Esophagus muscularis mucosa (tissue), 4 donors: ENCODE results near the gene UBTD1. TPM values are rescaled to one million over a fixed set of nuclear protein-coding genes. Genes with fewer than 3 reads are reported as not detected.
"Not testable (repeated sequence)": the region's sequence is repeated elsewhere in the genome, so short reads cannot be mapped to it uniquely, and the experiment has no call there.

Source experiments
- DNase-seq: peaks from one replicate; pipeline ENCODE4 v3.0.0-alpha.2; 2017; ENCODE audit errors: extremely low spot score
- H3K27ac ChIP-seq, 4 donors: fragments of 200-600 bp; sonication (generic); replicated peaks in 1 of 4; 1 replicate in 3 of 4; 2 replicates in 1 of 4; pipeline ENCODE4 v1.5.1; 2016 to 2019; ENCODE audit warnings: mild to moderate bottlenecking in 1 of 4
- H3K27me3 ChIP-seq, 4 donors: fragments of 200-600 bp; sonication (generic); one replicate each; pipeline versions ENCODE4 v1.5.1 to v1.6.0; 2016 to 2019
- H3K36me3 ChIP-seq, 4 donors: fragments of 200-600 bp; sonication (generic); one replicate each; pipeline ENCODE4 v1.5.1; 2016 to 2019
- H3K4me1 ChIP-seq, 4 donors: fragments of 200-600 bp; sonication (generic); one replicate each; pipeline ENCODE4 v1.5.1; 2016 to 2019
- H3K4me3 ChIP-seq, 4 donors: fragments of 200-600 bp; sonication (generic); 1 replicate in 2 of 4; 2 replicates in 2 of 4; pipeline ENCODE4 v1.5.1; 2016 to 2019; ENCODE audit warnings: mild to moderate bottlenecking in 4 of 4, moderate library complexity in 1 of 4
- H3K9me3 ChIP-seq, 4 donors: fragments of 200-600 bp; sonication (generic); 1 replicate in 3 of 4; 2 replicates in 1 of 4; pipeline ENCODE4 v1.5.1; 2016 to 2019
- EP300 ChIP-seq: sonication (generic); formaldehyde crosslinking; IDR thresholded peaks from one replicate; pipeline ENCODE4 v1.6.1; 2017; ENCODE audit warnings: antibody characterized with exemption
- POLR2A ChIP-seq: fragments of 450-650 bp; IDR thresholded peaks from one replicate; pipeline ENCODE4 v1.6.1; 2017; ENCODE audit warnings: antibody characterized with exemption, moderate library complexity, mild to moderate bottlenecking, low read depth
- POLR2AphosphoS5 ChIP-seq, 2 donors: sonication (generic); formaldehyde crosslinking; IDR thresholded peaks; one replicate each; pipeline ENCODE4 v1.6.1; 2017; ENCODE audit warnings: antibody characterized with exemption in 2 of 2
- WGBS: methylation state at CpG from one replicate; pipeline ENCODE4 v1.1.5; 2018; 5-methylcytosine and 5-hydroxymethylcytosine counted together
- intact Hi-C: fragments of 100-400 bp; cut with DNase I; formaldehyde crosslinking; loops from one replicate; pipeline ENCODE4 v1.15.1; 2023
- total RNA-seq, 4 donors: library from RNA; depleted of rRNA; stranded (reverse); fragments of >200 nt; gene quantifications; one replicate each; pipeline versions ENCODE4 v1.1.0 to v1.2.1, GENCODE V29; 2016
- TF ChIP-seq, protein P1 (sequence below), 3 experiments: fragments of 200-600 bp in 2 of 3; fragments of 450-650 bp in 1 of 3; sonication (generic) in 2 of 3; IDR thresholded peaks; one replicate each; pipeline ENCODE4 v1.5.1; 2017 to 2019; ENCODE audit warnings: antibody characterized with exemption in 3 of 3, mild to moderate bottlenecking in 2 of 3, moderate library complexity in 1 of 3

Gene UBTD1
- total RNA-seq, 4 donors from 2014 or later, result 4.2 to 18.4 (median 14.1) TPM

DNA sequence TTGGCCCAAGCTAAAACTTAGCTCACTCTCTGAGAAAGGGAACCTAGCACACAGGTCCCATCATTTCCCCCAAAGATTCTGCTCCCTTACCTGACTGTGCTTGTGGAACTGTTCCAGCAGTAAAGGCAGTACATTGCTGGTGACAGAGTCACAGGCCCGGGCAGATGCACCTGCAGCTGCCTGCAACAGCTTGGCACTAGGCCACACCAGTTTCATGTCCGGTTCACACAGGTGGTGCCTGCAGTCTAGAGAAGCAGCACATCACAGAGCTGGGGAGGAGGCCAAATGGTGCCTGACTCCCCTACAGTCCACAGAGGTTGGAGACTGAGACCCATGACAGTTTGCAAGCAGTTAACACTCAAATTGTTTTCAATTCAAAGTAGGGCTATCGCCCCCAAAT is 30.6 kb upstream of the UBTD1 start:
- H3K27ac ChIP-seq, result no peak overlapping the region
- intact Hi-C loops, result no loop called here

GRCh38 chr10:97468781-97469180 is 29.9 kb upstream of the UBTD1 start:
- DNase-seq, result not testable (repeated sequence)
- 89% methylated on average over 7 of the region's 12 CpGs for WGBS

More for the DNA sequence above, 30.6 kb upstream of the UBTD1 start:
- H3K4me1 ChIP-seq, result peaks cover 0 to 7% (median 2%) of the 10 kb centered on the region in 4 donors
- H3K36me3 ChIP-seq, result peaks cover 74 to 100% (median 89%) of the 10 kb centered on the region in 4 donors
- no peak overlapping the region for H3K4me3 ChIP-seq
- 85% methylated on average over 2 of the region's 3 CpGs for WGBS
- no peak for TF ChIP-seq POLR2AphosphoS5 (IDR thresholded peaks at IDR 0.05)
- TF ChIP-seq EP300, result no peak
- TF ChIP-seq, protein P1, sequence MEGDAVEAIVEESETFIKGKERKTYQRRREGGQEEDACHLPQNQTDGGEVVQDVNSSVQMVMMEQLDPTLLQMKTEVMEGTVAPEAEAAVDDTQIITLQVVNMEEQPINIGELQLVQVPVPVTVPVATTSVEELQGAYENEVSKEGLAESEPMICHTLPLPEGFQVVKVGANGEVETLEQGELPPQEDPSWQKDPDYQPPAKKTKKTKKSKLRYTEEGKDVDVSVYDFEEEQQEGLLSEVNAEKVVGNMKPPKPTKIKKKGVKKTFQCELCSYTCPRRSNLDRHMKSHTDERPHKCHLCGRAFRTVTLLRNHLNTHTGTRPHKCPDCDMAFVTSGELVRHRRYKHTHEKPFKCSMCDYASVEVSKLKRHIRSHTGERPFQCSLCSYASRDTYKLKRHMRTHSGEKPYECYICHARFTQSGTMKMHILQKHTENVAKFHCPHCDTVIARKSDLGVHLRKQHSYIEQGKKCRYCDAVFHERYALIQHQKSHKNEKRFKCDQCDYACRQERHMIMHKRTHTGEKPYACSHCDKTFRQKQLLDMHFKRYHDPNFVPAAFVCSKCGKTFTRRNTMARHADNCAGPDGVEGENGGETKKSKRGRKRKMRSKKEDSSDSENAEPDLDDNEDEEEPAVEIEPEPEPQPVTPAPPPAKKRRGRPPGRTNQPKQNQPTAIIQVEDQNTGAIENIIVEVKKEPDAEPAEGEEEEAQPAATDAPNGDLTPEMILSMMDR (IDR thresholded peaks at IDR 0.05), result no peak
- no peak for TF ChIP-seq POLR2A
- DNase-seq, result no peak
- H3K27me3 ChIP-seq, result no peaks in the 10 kb centered on the region
- H3K9me3 ChIP-seq, result no peaks in the 10 kb centered on the region

GRCh38 chr10:97474918-97475317 is 23.8 kb upstream of the UBTD1 start:
- Histone ChIP-seq H3K27ac (no peak overlapping the region), H3K9me3 (no peaks in the 10 kb centered on the region), H3K4me3 (no peak overlapping the region), H3K27me3 (no peaks in the 10 kb centered on the region), H3K4me1 (peaks cover 0 to 10% (median 7%) of the 10 kb centered on the region in 4 donors), H3K36me3 (peaks cover 54 to 100% (median 94%) of the 10 kb centered on the region in 4 donors)
- 97% methylated on average over 4 of the region's 4 CpGs for WGBS
- TF ChIP-seq EP300 (no peak), POLR2AphosphoS5 (IDR thresholded peaks at IDR 0.05) (no peak), POLR2A (no peak)
- TF ChIP-seq, protein P1 (IDR thresholded peaks at IDR 0.05), result no peak
- no peak for DNase-seq
- intact Hi-C loops, result no loop called here

More at GRCh38 chr10:97468781-97469180, 29.9 kb upstream of the UBTD1 start:
- H3K4me1 ChIP-seq, intact Hi-C loops, H3K9me3 ChIP-seq, H3K27me3 ChIP-seq, H3K4me3 ChIP-seq, H3K27ac ChIP-seq: not testable (repeated sequence)
- H3K36me3 ChIP-seq, result peaks cover 79 to 100% (median 92%) of the 10 kb centered on the region in 4 donors

GRCh38 chr10:97475936-97476594 is 22.7 kb upstream of the UBTD1 start:
- no peak for DNase-seq
- H3K36me3 ChIP-seq, result peaks cover 50 to 100% (median 95%) of the 10 kb centered on the region in 4 donors
- no peaks in the 10 kb centered on the region for H3K9me3 ChIP-seq
- H3K27ac ChIP-seq, result no peak overlapping the region
- intact Hi-C loops, result no loop called here
- 63% methylated on average over 2 of the region's 2 CpGs for WGBS
- H3K4me3 ChIP-seq, result no peak overlapping the region
- H3K4me1 ChIP-seq, result peaks cover 3 to 15% (median 12%) of the 10 kb centered on the region in 4 donors
- H3K27me3 ChIP-seq, result no peaks in the 10 kb centered on the region
- no peak for TF ChIP-seq EP300
- TF ChIP-seq, protein P1 (IDR thresholded peaks at IDR 0.05), result no peak
- TF ChIP-seq POLR2AphosphoS5 (IDR thresholded peaks at IDR 0.05), result no peak
- TF ChIP-seq POLR2A, result no peak

DNA sequence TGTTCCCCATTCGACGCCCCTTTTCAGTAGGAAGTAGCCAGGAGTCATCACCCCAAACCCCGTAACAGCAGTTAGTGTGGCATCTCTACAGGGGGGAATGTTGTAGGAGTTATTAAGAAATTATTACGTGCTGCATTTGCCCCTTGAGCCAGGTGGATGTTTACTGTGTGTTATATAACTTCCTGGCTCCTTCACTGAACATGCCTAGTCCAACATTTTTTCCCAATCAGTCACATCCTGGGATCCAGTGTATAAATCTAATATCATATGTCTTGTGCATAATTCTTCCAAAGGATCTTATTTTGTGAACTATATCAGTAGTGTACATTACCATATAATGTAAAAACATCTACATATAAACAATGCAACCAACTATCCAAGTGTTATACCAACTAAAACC is 19.3 kb upstream of the UBTD1 start:
- WGBS, result 83% methylated on average over 4 of the region's 4 CpGs
- H3K27ac ChIP-seq, H3K27me3 ChIP-seq, H3K4me3 ChIP-seq, DNase-seq, H3K9me3 ChIP-seq, intact Hi-C loops: not testable (repeated sequence)
- Histone ChIP-seq H3K4me1 (peaks cover 3 to 29% (median 27%) of the 10 kb centered on the region in 4 donors), H3K36me3 (peaks cover 40 to 92% (median 80%) of the 10 kb centered on the region in 4 donors)
